SK-N-SH treated with all-trans-retinoic acid at 6 μM for 48 hours (cell line): ENCODE measurements around the gene SLC39A10.

Experiments used
- ATAC-seq: fragments of 200-7000 bp; cut with Tn5 transposase; 3 replicates; pipeline ENCODE4 v1.9.1; 2020; ENCODE audit warnings: mild to moderate bottlenecking, moderate library complexity
- ARNTL ChIP-seq: fragments of 450-650 bp; formaldehyde crosslinking; IDR thresholded peaks from 2 replicates; pipeline ENCODE4 v1.5.0; 2020; ENCODE audit warnings: low read depth, mild to moderate bottlenecking, moderate library complexity, borderline replicate concordance
- CSDC2 ChIP-seq: fragments of 250-450 bp; sonication (Bioruptor Pico); IDR thresholded peaks from 2 replicates; pipeline ENCODE4 v1.5.0; 2020; ENCODE audit warnings: mild to moderate bottlenecking, moderate library complexity
- GLIS3 ChIP-seq: fragments of 250-450 bp; sonication (Bioruptor Pico); IDR thresholded peaks from 2 replicates; pipeline ENCODE4 v1.5.0; 2020; ENCODE audit warnings: mild to moderate bottlenecking, moderate library complexity
- ISL1 ChIP-seq: fragments of 250-450 bp; sonication (Bioruptor Pico); IDR thresholded peaks from 2 replicates; pipeline ENCODE4 v2.1.2; 2022; ENCODE audit warnings: mild to moderate bottlenecking, moderate library complexity
- OSR1 ChIP-seq: fragments of 250-450 bp; sonication (Bioruptor Pico); IDR thresholded peaks from 2 replicates; pipeline ENCODE4 v1.8.0; 2022; ENCODE audit warnings: moderate library complexity, mild to moderate bottlenecking, inconsistent platforms
- PPARA ChIP-seq: fragments of 250-450 bp; sonication (Bioruptor Pico); IDR thresholded peaks from 2 replicates; pipeline ENCODE4 v1.5.0; 2020; ENCODE audit warnings: mild to moderate bottlenecking, borderline replicate concordance
- RARB ChIP-seq: fragments of 250-450 bp; sonication (Bioruptor Pico); IDR thresholded peaks from 2 replicates; pipeline ENCODE4 v1.8.0; 2021; ENCODE audit warnings: mild to moderate bottlenecking, moderate library complexity
- SNAI2 ChIP-seq: fragments of 250-450 bp; sonication (Bioruptor Pico); IDR thresholded peaks from 2 replicates; pipeline ENCODE4 v1.5.0; 2020; ENCODE audit warnings: mild to moderate bottlenecking, moderate library complexity
- TCF4 ChIP-seq: fragments of 250-450 bp; sonication (Bioruptor Pico); IDR thresholded peaks from 2 replicates; pipeline ENCODE4 v1.8.0; 2021; ENCODE audit warnings: mild to moderate bottlenecking, moderate library complexity, borderline replicate concordance
- ZC3H10 ChIP-seq: fragments of 250-450 bp; sonication (Bioruptor Pico); IDR thresholded peaks from 2 replicates; pipeline ENCODE4 v1.5.1; 2021; ENCODE audit warnings: mild to moderate bottlenecking, moderate library complexity
- ZFP3 ChIP-seq: fragments of 250-450 bp; sonication (Bioruptor Pico); IDR thresholded peaks from 2 replicates; pipeline ENCODE4 v1.5.0; 2020; ENCODE audit warnings: mild to moderate bottlenecking, moderate library complexity
- ZFP30 ChIP-seq: fragments of 450-650 bp; formaldehyde crosslinking; IDR thresholded peaks from 2 replicates; pipeline ENCODE4 v1.5.0; 2022; ENCODE audit warnings: mild to moderate bottlenecking, moderate library complexity
- ZNF565 ChIP-seq: fragments of 450-650 bp; formaldehyde crosslinking; conservative IDR thresholded peaks from 2 replicates; pipeline ENCODE4 v1.5.0; 2020; ENCODE audit warnings: low read depth, mild to moderate bottlenecking, moderate library complexity
- ZNF8 ChIP-seq: fragments of 450-650 bp; formaldehyde crosslinking; IDR thresholded peaks from 2 replicates; pipeline ENCODE4 v1.5.0; 2020; ENCODE audit warnings: mild to moderate bottlenecking, moderate library complexity
- TF ChIP-seq, protein P1 (sequence below): fragments of 250-450 bp; sonication (Bioruptor Pico); IDR thresholded peaks from 2 replicates; pipeline ENCODE4 v1.5.0; 2020; ENCODE audit warnings: mild to moderate bottlenecking, moderate library complexity
- TF ChIP-seq, protein P2 (sequence below): fragments of 250-450 bp; sonication (Bioruptor Pico); IDR thresholded peaks from 2 replicates; pipeline ENCODE4 v1.8.0; 2021; ENCODE audit warnings: low read depth, mild to moderate bottlenecking, moderate library complexity, borderline replicate concordance
- TF ChIP-seq, protein P3 (sequence below): fragments of 250-450 bp; sonication (Bioruptor Pico); IDR thresholded peaks from 2 replicates; pipeline ENCODE4 v1.5.1; 2020; ENCODE audit warnings: low read depth, mild to moderate bottlenecking, moderate library complexity
- TF ChIP-seq, protein P4 (sequence below): fragments of 250-450 bp; sonication (Bioruptor Pico); IDR thresholded peaks from 2 replicates; pipeline ENCODE4 v1.8.0; 2020; ENCODE audit warnings: mild to moderate bottlenecking, moderate library complexity, borderline replicate concordance
- TF ChIP-seq, protein P5 (sequence below): fragments of 250-450 bp; sonication (Bioruptor Pico); IDR thresholded peaks from 2 replicates; pipeline ENCODE4 v1.5.1; 2021; ENCODE audit warnings: mild to moderate bottlenecking, moderate library complexity

Gene SLC39A10

DNA sequence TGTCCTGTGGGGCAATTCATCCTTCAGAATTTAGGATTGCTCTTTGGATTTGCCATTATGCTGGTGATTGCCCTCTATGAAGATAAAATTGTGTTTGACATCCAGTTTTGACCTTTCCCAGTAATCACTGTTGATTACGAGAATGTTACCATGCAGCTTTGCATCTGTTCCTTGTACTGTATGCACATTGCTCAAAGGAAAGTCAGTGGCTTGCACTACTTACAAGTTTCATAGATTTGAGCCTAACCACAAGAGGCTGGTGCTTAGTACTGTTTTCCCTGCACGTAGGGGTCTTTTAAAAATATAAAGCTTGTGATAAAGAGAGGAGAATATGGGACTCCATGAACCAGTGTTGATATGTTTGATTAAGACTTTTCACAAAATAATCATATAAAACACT, 77.9 kb downstream of the SLC39A10 start:
- TF ChIP-seq, protein P1, sequence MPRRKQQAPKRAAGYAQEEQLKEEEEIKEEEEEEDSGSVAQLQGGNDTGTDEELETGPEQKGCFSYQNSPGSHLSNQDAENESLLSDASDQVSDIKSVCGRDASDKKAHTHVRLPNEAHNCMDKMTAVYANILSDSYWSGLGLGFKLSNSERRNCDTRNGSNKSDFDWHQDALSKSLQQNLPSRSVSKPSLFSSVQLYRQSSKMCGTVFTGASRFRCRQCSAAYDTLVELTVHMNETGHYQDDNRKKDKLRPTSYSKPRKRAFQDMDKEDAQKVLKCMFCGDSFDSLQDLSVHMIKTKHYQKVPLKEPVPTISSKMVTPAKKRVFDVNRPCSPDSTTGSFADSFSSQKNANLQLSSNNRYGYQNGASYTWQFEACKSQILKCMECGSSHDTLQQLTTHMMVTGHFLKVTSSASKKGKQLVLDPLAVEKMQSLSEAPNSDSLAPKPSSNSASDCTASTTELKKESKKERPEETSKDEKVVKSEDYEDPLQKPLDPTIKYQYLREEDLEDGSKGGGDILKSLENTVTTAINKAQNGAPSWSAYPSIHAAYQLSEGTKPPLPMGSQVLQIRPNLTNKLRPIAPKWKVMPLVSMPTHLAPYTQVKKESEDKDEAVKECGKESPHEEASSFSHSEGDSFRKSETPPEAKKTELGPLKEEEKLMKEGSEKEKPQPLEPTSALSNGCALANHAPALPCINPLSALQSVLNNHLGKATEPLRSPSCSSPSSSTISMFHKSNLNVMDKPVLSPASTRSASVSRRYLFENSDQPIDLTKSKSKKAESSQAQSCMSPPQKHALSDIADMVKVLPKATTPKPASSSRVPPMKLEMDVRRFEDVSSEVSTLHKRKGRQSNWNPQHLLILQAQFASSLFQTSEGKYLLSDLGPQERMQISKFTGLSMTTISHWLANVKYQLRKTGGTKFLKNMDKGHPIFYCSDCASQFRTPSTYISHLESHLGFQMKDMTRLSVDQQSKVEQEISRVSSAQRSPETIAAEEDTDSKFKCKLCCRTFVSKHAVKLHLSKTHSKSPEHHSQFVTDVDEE = no peak
- TF ChIP-seq ZFP30 (no peak), TCF4 (CRISPR knock-in tag) (no peak), ARNTL (CRISPR knock-in tag) (no peak), ZNF565 (no peak)
- TF ChIP-seq, protein P2, sequence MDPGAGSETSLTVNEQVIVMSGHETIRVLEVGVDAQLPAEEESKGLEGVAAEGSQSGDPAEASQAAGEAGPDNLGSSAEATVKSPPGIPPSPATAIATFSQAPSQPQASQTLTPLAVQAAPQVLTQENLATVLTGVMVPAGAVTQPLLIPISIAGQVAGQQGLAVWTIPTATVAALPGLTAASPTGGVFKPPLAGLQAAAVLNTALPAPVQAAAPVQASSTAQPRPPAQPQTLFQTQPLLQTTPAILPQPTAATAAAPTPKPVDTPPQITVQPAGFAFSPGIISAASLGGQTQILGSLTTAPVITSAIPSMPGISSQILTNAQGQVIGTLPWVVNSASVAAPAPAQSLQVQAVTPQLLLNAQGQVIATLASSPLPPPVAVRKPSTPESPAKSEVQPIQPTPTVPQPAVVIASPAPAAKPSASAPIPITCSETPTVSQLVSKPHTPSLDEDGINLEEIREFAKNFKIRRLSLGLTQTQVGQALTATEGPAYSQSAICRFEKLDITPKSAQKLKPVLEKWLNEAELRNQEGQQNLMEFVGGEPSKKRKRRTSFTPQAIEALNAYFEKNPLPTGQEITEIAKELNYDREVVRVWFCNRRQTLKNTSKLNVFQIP = no peak
- TF ChIP-seq, all 23 proteins: peak for 0
- ATAC-seq = no peak

DNA sequence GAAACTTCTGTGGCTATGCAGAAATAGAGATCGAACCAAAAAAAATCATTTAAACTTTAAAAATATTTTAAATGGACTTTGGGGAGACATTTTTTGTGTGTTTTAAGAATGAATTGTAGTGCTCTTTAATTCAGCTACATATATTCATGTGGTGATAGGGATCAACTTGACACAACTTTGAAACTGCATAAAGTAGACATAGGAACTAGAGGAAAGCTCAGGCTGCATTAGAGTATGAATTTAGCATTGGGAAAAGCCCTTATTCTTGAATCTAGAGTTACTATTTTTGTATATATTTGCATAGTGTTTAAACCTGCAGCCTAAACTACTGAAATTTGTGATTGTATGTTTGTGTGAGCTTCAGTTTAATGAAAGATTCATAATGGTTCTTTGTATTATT, 78.3 kb downstream of the SLC39A10 start:
- TF ChIP-seq, protein P2 = no peak
- no peak for TF ChIP-seq ARNTL (CRISPR knock-in tag)
- TF ChIP-seq ZFP3 (CRISPR knock-in tag) = no peak
- TF ChIP-seq OSR1 = no peak
- no peak for TF ChIP-seq TCF4 (CRISPR knock-in tag)
- TF ChIP-seq GLIS3 = no peak
- no peak for TF ChIP-seq ISL1
- no peak for TF ChIP-seq RARB (CRISPR knock-in tag)
- no peak for TF ChIP-seq SNAI2 (CRISPR knock-in tag)
- TF ChIP-seq CSDC2 (CRISPR knock-in tag) = no peak
- TF ChIP-seq, protein P3, sequence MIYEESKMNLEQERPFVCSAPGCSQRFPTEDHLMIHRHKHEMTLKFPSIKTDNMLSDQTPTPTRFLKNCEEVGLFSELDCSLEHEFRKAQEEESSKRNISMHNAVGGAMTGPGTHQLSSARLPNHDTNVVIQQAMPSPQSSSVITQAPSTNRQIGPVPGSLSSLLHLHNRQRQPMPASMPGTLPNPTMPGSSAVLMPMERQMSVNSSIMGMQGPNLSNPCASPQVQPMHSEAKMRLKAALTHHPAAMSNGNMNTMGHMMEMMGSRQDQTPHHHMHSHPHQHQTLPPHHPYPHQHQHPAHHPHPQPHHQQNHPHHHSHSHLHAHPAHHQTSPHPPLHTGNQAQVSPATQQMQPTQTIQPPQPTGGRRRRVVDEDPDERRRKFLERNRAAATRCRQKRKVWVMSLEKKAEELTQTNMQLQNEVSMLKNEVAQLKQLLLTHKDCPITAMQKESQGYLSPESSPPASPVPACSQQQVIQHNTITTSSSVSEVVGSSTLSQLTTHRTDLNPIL (CRISPR knock-in tag) = no peak
- TF ChIP-seq, protein P4, sequence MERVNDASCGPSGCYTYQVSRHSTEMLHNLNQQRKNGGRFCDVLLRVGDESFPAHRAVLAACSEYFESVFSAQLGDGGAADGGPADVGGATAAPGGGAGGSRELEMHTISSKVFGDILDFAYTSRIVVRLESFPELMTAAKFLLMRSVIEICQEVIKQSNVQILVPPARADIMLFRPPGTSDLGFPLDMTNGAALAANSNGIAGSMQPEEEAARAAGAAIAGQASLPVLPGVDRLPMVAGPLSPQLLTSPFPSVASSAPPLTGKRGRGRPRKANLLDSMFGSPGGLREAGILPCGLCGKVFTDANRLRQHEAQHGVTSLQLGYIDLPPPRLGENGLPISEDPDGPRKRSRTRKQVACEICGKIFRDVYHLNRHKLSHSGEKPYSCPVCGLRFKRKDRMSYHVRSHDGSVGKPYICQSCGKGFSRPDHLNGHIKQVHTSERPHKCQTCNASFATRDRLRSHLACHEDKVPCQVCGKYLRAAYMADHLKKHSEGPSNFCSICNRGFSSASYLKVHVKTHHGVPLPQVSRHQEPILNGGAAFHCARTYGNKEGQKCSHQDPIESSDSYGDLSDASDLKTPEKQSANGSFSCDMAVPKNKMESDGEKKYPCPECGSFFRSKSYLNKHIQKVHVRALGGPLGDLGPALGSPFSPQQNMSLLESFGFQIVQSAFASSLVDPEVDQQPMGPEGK = no peak
- TF ChIP-seq ZFP30 = no peak
- ATAC-seq = no peak

DNA sequence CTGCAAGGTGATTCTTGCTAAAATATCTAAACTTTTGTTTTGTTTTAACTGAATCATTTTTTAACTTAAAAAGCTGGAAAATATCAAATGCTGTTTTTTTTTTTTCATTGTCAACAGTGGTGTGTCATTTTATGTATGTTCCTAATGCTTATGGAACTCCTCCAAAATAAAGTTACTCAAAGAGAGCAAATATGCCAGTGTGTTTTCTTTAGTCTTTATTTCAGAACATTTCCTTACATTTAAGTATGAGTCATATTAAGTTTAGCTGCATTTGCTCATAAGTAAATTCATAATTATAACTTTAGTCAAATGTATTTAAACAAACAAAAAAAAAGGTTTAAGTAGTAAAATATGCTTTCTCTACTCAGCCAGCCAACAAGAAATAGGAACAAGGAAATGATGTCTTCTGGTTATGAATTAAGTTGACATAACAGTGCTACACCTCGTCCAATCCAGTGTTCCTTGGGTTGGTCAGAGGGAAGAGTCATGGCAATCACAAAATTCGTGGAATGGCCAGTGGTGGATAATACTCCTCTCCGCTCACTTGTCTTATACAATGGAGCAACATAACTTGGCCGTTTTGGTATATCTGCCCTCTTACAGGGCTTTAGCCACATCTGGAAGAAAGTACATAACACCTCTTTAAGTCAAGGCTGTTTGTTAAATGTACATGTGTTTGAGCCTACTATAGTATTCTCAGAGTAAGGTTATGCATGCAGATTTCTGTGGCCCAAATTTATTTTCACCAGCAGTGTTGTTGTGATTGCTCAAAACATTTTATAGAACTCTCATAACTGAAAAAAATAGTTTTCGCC, 80.7 kb downstream of the SLC39A10 start:
- peak; percentile 49; the same call in 2 of the 3 replicates for ATAC-seq
- TF ChIP-seq ZFP3 (CRISPR knock-in tag) = no peak
- no peak for TF ChIP-seq GLIS3
- TF ChIP-seq, protein P2 = no peak
- TF ChIP-seq ISL1 = no peak
- no peak for TF ChIP-seq CSDC2 (CRISPR knock-in tag)
- TF ChIP-seq, protein P5, sequence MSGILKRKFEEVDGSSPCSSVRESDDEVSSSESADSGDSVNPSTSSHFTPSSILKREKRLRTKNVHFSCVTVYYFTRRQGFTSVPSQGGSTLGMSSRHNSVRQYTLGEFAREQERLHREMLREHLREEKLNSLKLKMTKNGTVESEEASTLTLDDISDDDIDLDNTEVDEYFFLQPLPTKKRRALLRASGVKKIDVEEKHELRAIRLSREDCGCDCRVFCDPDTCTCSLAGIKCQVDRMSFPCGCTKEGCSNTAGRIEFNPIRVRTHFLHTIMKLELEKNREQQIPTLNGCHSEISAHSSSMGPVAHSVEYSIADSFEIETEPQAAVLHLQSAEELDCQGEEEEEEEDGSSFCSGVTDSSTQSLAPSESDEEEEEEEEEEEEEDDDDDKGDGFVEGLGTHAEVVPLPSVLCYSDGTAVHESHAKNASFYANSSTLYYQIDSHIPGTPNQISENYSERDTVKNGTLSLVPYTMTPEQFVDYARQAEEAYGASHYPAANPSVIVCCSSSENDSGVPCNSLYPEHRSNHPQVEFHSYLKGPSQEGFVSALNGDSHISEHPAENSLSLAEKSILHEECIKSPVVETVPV (CRISPR knock-in tag) = no peak
- TF ChIP-seq ARNTL (CRISPR knock-in tag) = no peak
- no peak for TF ChIP-seq ZNF8 (CRISPR knock-in tag)
- no peak for TF ChIP-seq ZNF565
- TF ChIP-seq ZC3H10 (CRISPR knock-in tag) = no peak
- TF ChIP-seq PPARA (CRISPR knock-in tag) = no peak
